Keratinocyte (primary cell): ENCODE measurements around the gene ZNF460. TPM values are rescaled to one million over a fixed set of nuclear protein-coding genes. Genes with fewer than 3 reads are reported as not detected.

Source experiments
- DNase-seq: peaks from one replicate; pipeline ENCODE4 v3.0.0-alpha.2; 2011; ENCODE audit warnings: low read depth, missing footprints, low spot score
- FAIRE-seq: peaks from 2 replicates; lab custom pipeline; 2011; peaks lifted over from hg19 to GRCh38; lab: Jason Lieb, UNC
- H2AFZ ChIP-seq: 2 replicates; pipeline ENCODE4 v1.6.0; 2012; ENCODE audit warnings: low read length, control low read depth, inconsistent platforms; ENCODE audit not compliant: control insufficient read depth
- H3K27ac ChIP-seq: 2 replicates; pipeline ENCODE4 v1.5.1; 2011; ENCODE audit warnings: low read length; ENCODE audit not compliant: control insufficient read depth, insufficient read depth
- H3K27me3 ChIP-seq: 3 replicates; pipeline ENCODE4 v1.6.0; 2011; ENCODE audit warnings: low read length; ENCODE audit not compliant: control insufficient read depth, insufficient read depth; ENCODE audit errors: extremely low read depth
- H3K36me3 ChIP-seq, 2 experiments: 2 replicates in 1 of 2; 3 replicates in 1 of 2; pipeline ENCODE4 v1.5.1; 2011; ENCODE audit warnings: low read length in 2 of 2, mild to moderate bottlenecking in 1 of 2; ENCODE audit not compliant: control insufficient read depth in 2 of 2, insufficient read depth in 2 of 2; ENCODE audit errors: extremely low read depth in 1 of 2
- H3K4me1 ChIP-seq: 3 replicates; pipeline ENCODE4 v1.5.1; 2011; ENCODE audit warnings: low read length; ENCODE audit not compliant: control insufficient read depth, insufficient read depth; ENCODE audit errors: extremely low read depth
- H3K4me2 ChIP-seq: 3 replicates; pipeline ENCODE4 v1.6.0; 2011; ENCODE audit warnings: low read depth, low read length; ENCODE audit not compliant: control insufficient read depth, insufficient read depth; ENCODE audit errors: extremely low read depth
- H3K4me3 ChIP-seq, 3 experiments: fragments of 200-600 bp in 1 of 3; sonication (generic) in 1 of 3; 2 replicates in 2 of 3; 3 replicates in 1 of 3; pipeline ENCODE4 v1.5.1; 2011 to 2016; ENCODE audit warnings: low read length in 3 of 3, mild to moderate bottlenecking in 3 of 3, control low read depth in 2 of 3, inconsistent platforms in 1 of 3, low read depth in 1 of 3, mixed read lengths in 1 of 3, mixed run types in 1 of 3, moderate library complexity in 1 of 3; ENCODE audit not compliant: control insufficient read depth in 2 of 3, insufficient read depth in 2 of 3; ENCODE audit errors: extremely low read depth in 1 of 3
- H3K79me2 ChIP-seq: 2 replicates; pipeline ENCODE4 v1.6.0; 2012; ENCODE audit warnings: low read length; ENCODE audit not compliant: control insufficient read depth, insufficient read depth
- H3K9ac ChIP-seq: 3 replicates; pipeline ENCODE4 v1.6.0; 2011; ENCODE audit warnings: low read length; ENCODE audit not compliant: control insufficient read depth, insufficient read depth; ENCODE audit errors: extremely low read depth
- H3K9me1 ChIP-seq: 3 replicates; pipeline ENCODE4 v1.6.0; 2011; ENCODE audit warnings: low read length; ENCODE audit not compliant: control insufficient read depth, insufficient read depth; ENCODE audit errors: extremely low read depth
- H3K9me3 ChIP-seq: 2 replicates; pipeline ENCODE4 v1.5.1; 2012; ENCODE audit warnings: low read depth, low read length; ENCODE audit not compliant: control insufficient read depth
- H4K20me1 ChIP-seq: 3 replicates; pipeline ENCODE4 v1.6.0; 2011; ENCODE audit warnings: low read length; ENCODE audit not compliant: control insufficient read depth, insufficient read depth; ENCODE audit errors: extremely low read depth
- CTCF ChIP-seq, 3 experiments: IDR thresholded peaks in 1 of 3; conservative IDR thresholded peaks in 1 of 3; optimal IDR thresholded peaks in 1 of 3; 2 replicates in 2 of 3; 3 replicates in 1 of 3; pipeline versions ENCODE3 to v1.5.1; 2011; ENCODE audit warnings: low read length in 3 of 3, mild to moderate bottlenecking in 3 of 3, moderate library complexity in 2 of 3, control low read depth in 1 of 3, inconsistent platforms in 1 of 3; ENCODE audit not compliant: insufficient read depth in 2 of 3; ENCODE audit errors: extremely low read depth in 1 of 3
- EZH2 ChIP-seq: IDR thresholded peaks from one replicate; pipeline ENCODE4 v1.6.1; 2012; ENCODE audit warnings: inconsistent platforms, mild to moderate bottlenecking, low read length, moderate library complexity
- dilution Hi-C: fragments of 300-500 bp; cut with MboI; formaldehyde crosslinking; loops from one replicate; pipeline ENCODE4 v1.7.0; 2020; ENCODE audit warnings: low sequenced_read_pairs; ENCODE audit not compliant: extremely low pct_ligation_motif_present
- polyA plus RNA-seq, 5 experiments: library from polyadenylated mRNA; depleted of rRNA in 3 of 5; stranded (reverse) in 3 of 5; stranded (forward) in 1 of 5; unstranded in 1 of 5; fragments of >200 nt; gene quantifications; 1 replicate in 1 of 5; 2 replicates in 3 of 5; 3 replicates in 1 of 5; pipeline versions ENCODE4 v1.2.1 to v1.2.3, GENCODE V29; 2011 to 2012; ENCODE audit warnings: missing spikeins in 2 of 5, low read depth in 1 of 5, low replicate concordance in 1 of 5

Gene ZNF460
- polyA plus RNA-seq, 1 donor (not counting 4 experiments of a cell fraction or from before 2014, with no cell fraction given) = 10.3 TPM

DNA sequence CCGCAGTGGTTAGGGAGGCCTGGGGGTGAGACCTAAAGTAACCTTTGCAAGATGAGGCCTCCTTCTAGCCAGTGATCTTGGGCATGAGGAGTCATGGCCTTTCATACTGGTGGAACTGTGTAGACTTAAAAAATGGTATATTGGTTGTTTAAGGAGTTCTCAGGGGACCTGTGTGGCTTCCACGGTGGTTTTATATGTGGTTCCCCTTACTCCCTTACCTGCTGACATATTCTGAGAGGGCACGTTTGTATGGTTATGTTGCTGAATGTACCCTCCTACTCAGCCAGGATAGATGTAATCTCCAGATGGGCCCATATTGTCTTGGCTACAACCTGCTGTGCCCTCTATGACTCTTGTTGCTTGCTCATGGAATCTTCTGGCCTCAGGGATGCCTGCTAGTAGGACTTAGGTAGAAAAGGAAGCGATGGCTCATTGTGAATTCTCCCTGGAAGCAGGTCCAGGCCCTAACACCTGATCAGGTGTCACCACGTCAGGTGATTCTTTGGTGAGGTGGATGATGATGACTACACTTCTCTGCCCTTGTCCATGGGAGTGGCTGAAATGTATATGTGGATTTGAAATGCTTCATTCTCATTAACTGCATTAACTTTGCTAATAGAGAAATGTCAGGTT is 1.8 kb downstream of the ZNF460 start:
- Histone ChIP-seq H3K4me1 (peaks cover 38% of the 10 kb centered on the region), H3K4me2 (peak overlapping the region; percentile 95), H3K27me3 (no peaks in the 10 kb centered on the region), H3K9me3 (no peaks in the 10 kb centered on the region), H3K27ac (peak overlapping the region; percentile 99), H3K9ac (peak overlapping the region; percentile 81), H3K79me2 (peaks cover 67% of the 10 kb centered on the region), H4K20me1 (peaks cover 11% of the 10 kb centered on the region), H3K36me3 (peaks cover 17 to 37% of the 10 kb centered on the region in 2 experiments), H3K9me1 (no peaks in the 10 kb centered on the region), H3K4me3 (peak overlapping the region; percentile 61 to 81 (median 70)), H2AFZ (no peak overlapping the region)
- no peak for TF ChIP-seq CTCF (optimal IDR thresholded peaks at IDR 0.05 in 1 of 3, IDR thresholded peaks at IDR 0.05 in 1 of 3, conservative IDR thresholded peaks at IDR 0.05 in 1 of 3; ENCODE audit: extremely low read depth in 1 of 3, insufficient read depth in 2 of 3, low read length in 3 of 3)
- TF ChIP-seq EZH2 = no peak
- dilution Hi-C loops = no loop called here
- FAIRE-seq (no peak), DNase-seq (peak; percentile 73)

GRCh38 chr19:57288373-57288772 is 8.1 kb downstream of the ZNF460 start:
- Histone ChIP-seq H3K9me1 (peaks cover 2% of the 10 kb centered on the region), H3K27ac (no peak overlapping the region), H3K9me3 (no peaks in the 10 kb centered on the region), H3K4me1 (peaks cover 4% of the 10 kb centered on the region), H3K9ac (no peak overlapping the region), H4K20me1 (peaks cover 6% of the 10 kb centered on the region), H3K79me2 (peaks cover 98% of the 10 kb centered on the region), H3K27me3 (no peaks in the 10 kb centered on the region), H2AFZ (no peak overlapping the region), H3K4me2 (no peak overlapping the region), H3K36me3 (peaks cover 43 to 71% of the 10 kb centered on the region in 2 experiments), H3K4me3 (no peak overlapping the region)
- DNase-seq (no peak), FAIRE-seq (no peak)
- TF ChIP-seq EZH2 (no peak), CTCF (optimal IDR thresholded peaks at IDR 0.05 in 1 of 3, IDR thresholded peaks at IDR 0.05 in 1 of 3, conservative IDR thresholded peaks at IDR 0.05 in 1 of 3; ENCODE audit: extremely low read depth in 1 of 3, insufficient read depth in 2 of 3, low read length in 3 of 3) (no peak)
- dilution Hi-C loops = no loop called here
